Mesenchymal stem cell (in vitro differentiated cells and primary cell): ENCODE data around the gene DDIT3.
A peak's percentile ranks its signal among the peaks of the same experiment; 100 is the strongest.

Experiments used
- DNase-seq: peaks from one replicate; pipeline ENCODE4 v3.0.0-alpha.2; 2013
- H2AFZ ChIP-seq: one replicate; pipeline ENCODE4 v1.6.1; 2013; ENCODE audit warnings: low read depth, mild to moderate bottlenecking, control low read depth, inconsistent platforms, low read length, moderate library complexity
- H2AK5ac ChIP-seq: 2 replicates; pipeline ENCODE4 v1.6.1; 2013; ENCODE audit warnings: low read length, moderate library complexity, mild to moderate bottlenecking, inconsistent platforms; ENCODE audit not compliant: severe bottlenecking
- H2BK120ac ChIP-seq: one replicate; pipeline ENCODE4 v1.6.1; 2013; ENCODE audit warnings: low read depth, mild to moderate bottlenecking, inconsistent platforms, low read length, moderate library complexity
- H2BK12ac ChIP-seq, 2 experiments: one replicate each; pipeline ENCODE4 v1.6.1; 2013; ENCODE audit warnings: inconsistent platforms in 2 of 2, low read length in 2 of 2, mild to moderate bottlenecking in 2 of 2, moderate library complexity in 2 of 2, control low read depth in 1 of 2
- H2BK15ac ChIP-seq: one replicate; pipeline ENCODE4 v1.6.1; 2013; ENCODE audit warnings: mild to moderate bottlenecking, low read depth, inconsistent platforms; ENCODE audit not compliant: poor library complexity, severe bottlenecking
- H2BK5ac ChIP-seq: 2 replicates; pipeline ENCODE4 v1.6.1; 2013; ENCODE audit warnings: low read depth, mild to moderate bottlenecking, low read length, control low read depth, inconsistent platforms; ENCODE audit not compliant: poor library complexity, severe bottlenecking
- H3K14ac ChIP-seq, 2 experiments: one replicate each; pipeline ENCODE4 v1.6.1; 2013; ENCODE audit warnings: inconsistent platforms in 2 of 2, low read length in 2 of 2, control low read depth in 1 of 2, mild to moderate bottlenecking in 1 of 2, moderate library complexity in 1 of 2
- H3K18ac ChIP-seq, 2 experiments: one replicate each; pipeline ENCODE4 v1.6.1; 2013; ENCODE audit warnings: inconsistent platforms in 2 of 2, low read length in 2 of 2, control low read depth in 1 of 2, low read depth in 1 of 2, mild to moderate bottlenecking in 1 of 2
- H3K23ac ChIP-seq, 2 experiments: one replicate each; pipeline ENCODE4 v1.6.1; 2013; ENCODE audit warnings: inconsistent platforms in 2 of 2, low read length in 2 of 2, mild to moderate bottlenecking in 2 of 2, moderate library complexity in 2 of 2, control low read depth in 1 of 2
- H3K27ac ChIP-seq: 2 replicates; pipeline ENCODE4 v1.5.1; 2013; ENCODE audit warnings: mild to moderate bottlenecking, moderate library complexity, low read length, control low read depth, inconsistent platforms; ENCODE audit not compliant: poor library complexity, severe bottlenecking
- H3K27me3 ChIP-seq, 2 experiments: 2 replicates each; pipeline versions ENCODE4 v1.6.1 to v1.7.0; 2013; ENCODE audit warnings: low read length in 2 of 2, mild to moderate bottlenecking in 2 of 2, moderate library complexity in 2 of 2, control low read depth in 1 of 2, inconsistent platforms in 1 of 2; ENCODE audit not compliant: control insufficient read depth in 1 of 2, insufficient read depth in 1 of 2
- H3K36me3 ChIP-seq, 2 experiments: 2 replicates each; pipeline versions ENCODE4 v1.6.1 to v1.7.0; 2013; ENCODE audit warnings: low read length in 2 of 2, control low read depth in 1 of 2, inconsistent platforms in 1 of 2, low read depth in 1 of 2, mild to moderate bottlenecking in 1 of 2; ENCODE audit not compliant: insufficient read depth in 2 of 2, control insufficient read depth in 1 of 2
- H3K4ac ChIP-seq, 2 experiments: one replicate each; pipeline ENCODE4 v1.6.1; 2013; ENCODE audit warnings: inconsistent platforms in 2 of 2, low read length in 2 of 2, mild to moderate bottlenecking in 2 of 2, moderate library complexity in 2 of 2, control low read depth in 1 of 2, low read depth in 1 of 2
- H3K4me1 ChIP-seq: 2 replicates; pipeline ENCODE4 v1.6.1; 2013; ENCODE audit warnings: low read depth, low read length, control low read depth; ENCODE audit not compliant: control insufficient read depth, insufficient read depth
- H3K4me2 ChIP-seq: 2 replicates; pipeline ENCODE4 v1.6.1; 2013; ENCODE audit warnings: low read length, mild to moderate bottlenecking, inconsistent platforms; ENCODE audit not compliant: poor library complexity, severe bottlenecking
- H3K4me3 ChIP-seq, 2 experiments: 2 replicates each; pipeline versions ENCODE4 v1.5.1 to v1.7.0; 2013; ENCODE audit warnings: low read length in 2 of 2, mild to moderate bottlenecking in 2 of 2, control low read depth in 1 of 2, low read depth in 1 of 2; ENCODE audit not compliant: insufficient read depth in 1 of 2
- H3K79me1 ChIP-seq: replicated peaks from 2 replicates; pipeline ENCODE4 v1.6.1; 2013; ENCODE audit warnings: mild to moderate bottlenecking, control low read depth, low read length, inconsistent platforms; ENCODE audit not compliant: poor library complexity, severe bottlenecking
- H3K9ac ChIP-seq: 2 replicates; pipeline ENCODE4 v1.7.0; 2013; ENCODE audit warnings: mild to moderate bottlenecking, low read length, moderate library complexity
- H3K9me3 ChIP-seq: 2 replicates; pipeline ENCODE4 v1.7.0; 2013; ENCODE audit warnings: mild to moderate bottlenecking, low read length; ENCODE audit not compliant: control insufficient read depth
- H4K8ac ChIP-seq: one replicate; pipeline ENCODE4 v1.6.1; 2013; ENCODE audit warnings: inconsistent platforms, mild to moderate bottlenecking, low read length, moderate library complexity
- H4K91ac ChIP-seq: one replicate; pipeline ENCODE4 v1.6.1; 2013; ENCODE audit warnings: mild to moderate bottlenecking, low read length, inconsistent platforms
- WGBS: methylation state at CpG from one replicate; pipeline ENCODE4 v1.1.7; 2013; ENCODE audit warnings: mixed read lengths; 5-methylcytosine and 5-hydroxymethylcytosine counted together

The DDIT3 gene

DNA sequence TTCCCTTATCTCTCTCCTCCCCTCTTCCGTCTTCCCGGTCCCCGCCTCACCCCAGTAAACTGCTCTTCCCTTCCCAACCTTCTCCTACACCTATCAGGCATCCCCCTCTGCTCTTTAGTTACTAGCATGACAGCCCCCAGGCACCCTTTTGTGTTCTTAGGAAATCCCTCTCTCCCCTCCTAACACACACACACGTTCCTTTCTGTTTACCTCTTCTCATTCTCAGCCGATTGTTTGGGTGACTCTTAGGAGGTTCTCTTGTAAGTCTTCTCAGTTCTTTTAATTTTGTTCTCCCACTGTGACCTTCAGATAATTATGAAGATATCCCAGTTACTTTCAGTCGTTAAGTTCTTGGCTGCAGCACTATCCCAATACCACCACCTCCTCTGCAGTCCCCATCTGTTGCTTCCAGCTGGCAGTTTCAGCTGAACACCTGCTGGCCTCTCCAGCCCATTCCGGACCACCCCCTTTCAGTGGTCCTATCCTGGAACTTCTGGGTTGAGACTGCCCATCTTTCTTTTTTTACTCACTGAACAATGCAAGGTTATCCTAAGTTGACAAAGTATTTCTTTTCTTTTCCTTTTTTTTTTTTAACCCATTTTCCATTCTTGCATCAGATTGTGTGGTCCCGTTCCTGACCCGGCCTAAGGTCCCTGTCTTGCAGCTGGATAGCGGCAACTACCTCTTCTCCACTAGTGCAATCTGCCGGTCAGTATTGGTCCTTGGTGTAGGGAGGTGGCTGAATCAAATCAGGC lies 31.7 kb downstream of the DDIT3 start:
- no peak overlapping the region for H2BK5ac ChIP-seq
- peak overlapping the region; percentile 99 for H3K9ac ChIP-seq
- no peak overlapping the region for H3K23ac ChIP-seq
- peak overlapping the region; percentile 73 for H2AFZ ChIP-seq
- peak overlapping the region; percentile 78 for H4K8ac ChIP-seq
- H3K9me3 ChIP-seq = no peaks in the 10 kb centered on the region
- peaks cover 12% of the 10 kb centered on the region for H3K4me1 ChIP-seq
- H3K18ac ChIP-seq = peak overlapping the region; percentile 77 to 86
- peak; percentile 35 for DNase-seq
- H3K36me3 ChIP-seq = peaks cover 23 to 37% of the 10 kb centered on the region in 2 experiments
- H2BK15ac ChIP-seq = no peak overlapping the region
- H3K4ac ChIP-seq = peak overlapping the region; percentile 46 to 97
- H4K91ac ChIP-seq = no peak overlapping the region
- no peak overlapping the region for H3K27ac ChIP-seq
- peak overlapping the region; percentile 42 for H2BK120ac ChIP-seq
- H2BK12ac ChIP-seq = no peak overlapping the region
- H3K14ac ChIP-seq = peak overlapping the region in 1 of 2 experiments; percentile 68
- H2AK5ac ChIP-seq = no peak overlapping the region
- 44% methylated on average over 10 of the region's 11 CpGs for WGBS
- H3K4me2 ChIP-seq = peak overlapping the region; percentile 84
- peak overlapping the region; percentile 89 to 95 for H3K4me3 ChIP-seq
- H3K27me3 ChIP-seq = no peaks in the 10 kb centered on the region
- peaks cover 12% of the 10 kb centered on the region for H3K79me1 ChIP-seq

DNA sequence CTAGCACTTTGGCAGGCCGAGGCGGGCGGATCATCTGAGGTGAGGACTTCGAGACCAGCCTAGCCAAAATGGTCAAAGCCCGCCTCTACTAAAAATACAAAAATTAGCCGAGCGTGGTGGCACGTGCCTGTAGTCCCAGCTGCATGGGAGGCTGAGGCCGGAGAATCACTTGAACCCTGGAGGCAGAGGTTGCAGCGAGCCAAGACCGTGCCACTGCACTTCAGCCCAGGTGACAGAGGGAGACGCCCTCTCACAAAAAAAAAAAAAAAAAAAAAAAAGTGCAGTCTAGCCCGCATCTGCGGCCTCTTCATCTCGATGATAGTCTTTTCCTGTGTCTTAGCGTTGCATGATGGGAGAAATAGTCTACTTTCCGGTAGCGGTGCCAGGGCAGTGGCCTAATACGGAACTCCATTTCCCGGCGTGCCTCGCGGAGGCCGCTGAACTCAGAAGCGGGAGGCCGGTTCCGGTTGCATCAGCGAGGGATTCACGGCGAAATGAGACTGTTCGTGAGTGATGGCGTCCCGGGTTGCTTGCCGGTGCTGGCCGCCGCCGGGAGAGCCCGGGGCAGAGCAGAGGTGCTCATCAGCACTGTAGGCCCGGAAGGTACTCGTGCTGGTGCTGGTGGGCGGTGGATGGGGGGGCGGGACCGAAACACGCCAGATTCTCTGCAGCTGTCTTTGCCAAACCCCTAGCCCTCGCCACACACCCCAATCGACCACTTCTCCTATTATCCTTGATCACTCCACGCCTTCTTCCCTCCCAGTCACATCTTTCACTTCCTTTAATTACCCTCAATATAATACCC lies 32.5 kb downstream of the DDIT3 start, which contains the start of gene MARS1:
Gene MARS1 (plus strand): TSS at position 472 of the 805 bp plus-strand sequence. CDS start 23 bp downstream, at position 495.
- H3K4me3 ChIP-seq = peak within 1 kb of the TSS; percentile 89 to 95
- H3K23ac ChIP-seq = no peak within 1 kb of the TSS
- H3K79me1 ChIP-seq = peaks cover 11% of the 10 kb centered on the region
- H4K91ac ChIP-seq = peak within 1 kb of the TSS; percentile 91
- H3K27ac ChIP-seq = peak within 1 kb of the TSS; percentile 35
- no peaks in the 10 kb centered on the region for H3K9me3 ChIP-seq
- H2BK120ac ChIP-seq = peak within 1 kb of the TSS; percentile 42
- H3K4me1 ChIP-seq = peaks cover 12% of the 10 kb centered on the region
- peaks cover 22 to 34% of the 10 kb centered on the region in 2 experiments for H3K36me3 ChIP-seq
- peak within 1 kb of the TSS; percentile 20 for H2AK5ac ChIP-seq
- H3K27me3 ChIP-seq = no peaks in the 10 kb centered on the region
- peak within 1 kb of the TSS; percentile 57 for H2BK5ac ChIP-seq
- peak within 1 kb of the TSS; percentile 84 for H3K4me2 ChIP-seq
- peak within 1 kb of the TSS; percentile 77 to 86 for H3K18ac ChIP-seq
- H3K9ac ChIP-seq = peak within 1 kb of the TSS; percentile 99
- peak within 1 kb of the TSS; percentile 97 for H4K8ac ChIP-seq
- peak within 1 kb of the TSS; percentile 73 for H2AFZ ChIP-seq
- H2BK15ac ChIP-seq = peak within 1 kb of the TSS; percentile 2
- peak within 1 kb of the TSS; percentile 46 to 97 for H3K4ac ChIP-seq
- H3K14ac ChIP-seq = peak within 1 kb of the TSS in 1 of 2 experiments; percentile 84
- H2BK12ac ChIP-seq = no peak within 1 kb of the TSS
- 25% methylated on average over 32 of the region's 47 CpGs for WGBS
- peak; percentile 96 for DNase-seq

DNA sequence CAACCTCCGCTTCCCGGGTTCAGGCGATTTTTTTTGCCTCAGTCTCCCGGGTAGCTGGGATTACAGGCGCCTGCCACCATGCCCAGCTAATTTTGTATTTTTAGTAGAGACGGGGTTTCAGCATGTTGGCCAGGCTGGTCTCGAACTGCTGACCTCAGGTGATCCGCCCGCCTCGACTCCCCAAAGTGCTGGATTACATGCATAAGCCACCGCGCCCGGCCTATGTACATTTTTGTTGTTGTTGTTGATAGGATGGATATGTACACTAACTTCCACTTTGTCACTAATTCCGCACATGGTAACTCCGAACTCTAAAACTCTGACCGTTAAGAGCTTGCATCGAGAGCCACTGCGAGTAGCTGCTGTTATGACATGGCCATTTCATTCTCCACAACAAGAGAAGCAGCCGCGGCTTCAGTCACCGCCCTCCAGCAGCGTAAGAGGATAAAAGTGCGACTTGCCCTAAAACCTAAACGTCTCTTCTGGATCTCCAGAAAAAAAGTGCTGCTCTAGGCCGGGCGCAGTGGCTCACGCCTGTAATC lies 33.2 kb downstream of the DDIT3 start:
- peak overlapping the region; percentile 20 for H2AK5ac ChIP-seq
- H3K4me1 ChIP-seq = peaks cover 12% of the 10 kb centered on the region
- no peaks in the 10 kb centered on the region for H3K9me3 ChIP-seq
- H3K27ac ChIP-seq = no peak overlapping the region
- peaks cover 16 to 29% of the 10 kb centered on the region in 2 experiments for H3K36me3 ChIP-seq
- H2BK120ac ChIP-seq = peak overlapping the region; percentile 27
- H2BK12ac ChIP-seq = no peak overlapping the region
- H3K4me2 ChIP-seq = no peak overlapping the region
- H3K14ac ChIP-seq = no peak overlapping the region
- no peaks in the 10 kb centered on the region for H3K27me3 ChIP-seq
- H2BK15ac ChIP-seq = no peak overlapping the region
- peak overlapping the region; percentile 97 for H4K8ac ChIP-seq
- H3K4ac ChIP-seq = peak overlapping the region in 1 of 2 experiments; percentile 11
- no peak overlapping the region for H2BK5ac ChIP-seq
- no peak overlapping the region for H3K23ac ChIP-seq
- H3K79me1 ChIP-seq = peaks cover 10% of the 10 kb centered on the region
- peak overlapping the region; percentile 66 for H2AFZ ChIP-seq
- peak overlapping the region; percentile 59 for H4K91ac ChIP-seq
- WGBS = 96% methylated on average over 27 of the region's 27 CpGs
- peak overlapping the region in 1 of 2 experiments; percentile 89 for H3K4me3 ChIP-seq
- H3K18ac ChIP-seq = no peak overlapping the region
- peak overlapping the region; percentile 99 for H3K9ac ChIP-seq
- no peak for DNase-seq
